Endodermal cell (in vitro differentiated cells): ENCODE results near the gene UBASH3B. TPM values are rescaled to one million over a fixed set of nuclear protein-coding genes. Genes with fewer than 3 reads are reported as not detected.

Source experiments
- DNase-seq: peaks from one replicate; pipeline ENCODE4 v3.0.0-alpha.2; 2017
- H3K27ac ChIP-seq: 2 replicates; pipeline ENCODE4 v1.5.1; 2013; ENCODE audit warnings: mild to moderate bottlenecking, low read depth, low read length, moderate library complexity
- H3K27me3 ChIP-seq: 2 replicates; pipeline ENCODE4 v1.6.1; 2013; ENCODE audit warnings: mild to moderate bottlenecking, low read length, moderate library complexity; ENCODE audit not compliant: insufficient read depth, control insufficient read depth, poor library complexity, severe bottlenecking
- H3K36me3 ChIP-seq: 2 replicates; pipeline ENCODE4 v1.7.0; 2013; ENCODE audit warnings: mild to moderate bottlenecking, low read length, moderate library complexity; ENCODE audit not compliant: control insufficient read depth, insufficient read depth
- H3K4me1 ChIP-seq: one replicate; pipeline ENCODE4 v1.7.0; 2013; ENCODE audit warnings: low read length; ENCODE audit not compliant: control insufficient read depth, insufficient read depth
- H3K4me3 ChIP-seq: 2 replicates; pipeline ENCODE4 v1.5.1; 2013; ENCODE audit warnings: mild to moderate bottlenecking, low read length, moderate library complexity
- H3K9ac ChIP-seq: 2 replicates; pipeline ENCODE4 v1.6.1; 2013; ENCODE audit warnings: mild to moderate bottlenecking, low read length, moderate library complexity; ENCODE audit not compliant: poor library complexity, severe bottlenecking; ENCODE audit errors: extremely low read depth
- H3K9me3 ChIP-seq: 2 replicates; pipeline ENCODE4 v1.6.1; 2013; ENCODE audit warnings: mild to moderate bottlenecking, low read length, moderate library complexity; ENCODE audit not compliant: control insufficient read depth
- H3K27ac Mint-ChIP-seq: 2 replicates; pipeline ENCODE4 v1.8.0; 2020; ENCODE audit warnings: mixed read lengths
- H3K27me3 Mint-ChIP-seq: 2 replicates; pipeline ENCODE4 v1.8.0; 2021; ENCODE audit warnings: mild to moderate bottlenecking, mixed read lengths; ENCODE audit not compliant: insufficient read depth
- H3K36me3 Mint-ChIP-seq: 2 replicates; pipeline ENCODE4 v1.8.0; 2020; ENCODE audit warnings: low read depth, mixed read lengths
- H3K4me1 Mint-ChIP-seq: 2 replicates; pipeline ENCODE4 v1.8.0; 2020; ENCODE audit warnings: mixed read lengths
- H3K4me3 Mint-ChIP-seq: 2 replicates; pipeline ENCODE4 v1.8.0; 2020; ENCODE audit warnings: mild to moderate bottlenecking, moderate library complexity, mixed read lengths
- H3K9me3 Mint-ChIP-seq: 2 replicates; pipeline ENCODE4 v1.8.0; 2020; ENCODE audit warnings: mild to moderate bottlenecking, mixed read lengths
- WGBS, 2 experiments: methylation state at CpG; one replicate each; pipeline versions ENCODE4 v1.1.5 to v1.1.7; 2013; ENCODE audit warnings: missing lambda C conversion rate in 2 of 2, mixed read lengths in 1 of 2; ENCODE audit not compliant: insufficient coverage in 1 of 2, insufficient read length in 1 of 2; 5-methylcytosine and 5-hydroxymethylcytosine counted together
- total RNA-seq, 2 donors: library from RNA; stranded (reverse); fragmentation: NEBNext Ultra II Directional in 1 of 2; extraction: Animal tissue kit (Norgen Biotek cat#: 25700) in 1 of 2; gene quantifications; 2 replicates in 1 of 2; 3 replicates in 1 of 2; pipeline ENCODE4 v1.2.1, GENCODE V29; 2021
- TF ChIP-seq, protein P1 (sequence below): fragments of 200-600 bp; sonication (generic); conservative IDR thresholded peaks from 2 replicates; pipeline ENCODE4 v1.5.0; 2021; ENCODE audit warnings: antibody characterized with exemption, mild to moderate bottlenecking

UBASH3B gene
- total RNA-seq, 2 donors from 2014 or later: 6.0 to 9.0 TPM

DNA sequence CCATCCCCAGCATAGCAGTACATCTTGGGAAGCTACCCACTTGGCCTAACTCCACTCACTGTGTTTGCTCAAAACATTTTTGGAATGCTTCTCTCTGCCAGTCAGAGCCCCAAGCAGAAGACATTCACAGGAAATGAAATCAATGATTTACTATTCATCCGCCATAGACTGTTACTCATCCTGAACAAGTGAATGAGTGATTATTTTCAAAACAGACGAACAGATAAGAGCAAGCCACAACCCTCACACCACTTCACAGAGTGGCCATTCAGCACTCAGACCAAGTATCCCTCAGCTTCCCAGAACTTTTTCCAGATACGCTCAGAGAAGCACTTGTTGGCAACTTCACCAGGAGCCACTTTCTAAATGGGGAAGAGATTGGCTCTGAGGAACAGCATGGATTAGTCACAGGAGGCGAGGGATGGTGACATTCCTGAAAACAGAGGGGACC is 13.0 kb upstream of the UBASH3B start:
- H3K4me1 Mint-ChIP-seq: no peaks in the 10 kb centered on the region
- no peak overlapping the region for H3K9ac ChIP-seq
- WGBS, 2 experiments: 89 to 100% methylated on average over 1 to 4 of the region's 4 CpGs
- no peaks in the 10 kb centered on the region for H3K9me3 Mint-ChIP-seq
- H3K9me3 ChIP-seq: no peaks in the 10 kb centered on the region
- no peaks in the 10 kb centered on the region for H3K27me3 ChIP-seq
- no peak for DNase-seq
- no peaks in the 10 kb centered on the region for H3K27me3 Mint-ChIP-seq
- no peak overlapping the region for H3K27ac ChIP-seq
- no peaks in the 10 kb centered on the region for H3K36me3 ChIP-seq
- no peak overlapping the region for H3K4me3 ChIP-seq
- no peaks in the 10 kb centered on the region for H3K4me1 ChIP-seq
- H3K27ac Mint-ChIP-seq: no peak overlapping the region
- no peak overlapping the region for H3K4me3 Mint-ChIP-seq
- H3K36me3 Mint-ChIP-seq: no peaks in the 10 kb centered on the region
- TF ChIP-seq, protein P1, sequence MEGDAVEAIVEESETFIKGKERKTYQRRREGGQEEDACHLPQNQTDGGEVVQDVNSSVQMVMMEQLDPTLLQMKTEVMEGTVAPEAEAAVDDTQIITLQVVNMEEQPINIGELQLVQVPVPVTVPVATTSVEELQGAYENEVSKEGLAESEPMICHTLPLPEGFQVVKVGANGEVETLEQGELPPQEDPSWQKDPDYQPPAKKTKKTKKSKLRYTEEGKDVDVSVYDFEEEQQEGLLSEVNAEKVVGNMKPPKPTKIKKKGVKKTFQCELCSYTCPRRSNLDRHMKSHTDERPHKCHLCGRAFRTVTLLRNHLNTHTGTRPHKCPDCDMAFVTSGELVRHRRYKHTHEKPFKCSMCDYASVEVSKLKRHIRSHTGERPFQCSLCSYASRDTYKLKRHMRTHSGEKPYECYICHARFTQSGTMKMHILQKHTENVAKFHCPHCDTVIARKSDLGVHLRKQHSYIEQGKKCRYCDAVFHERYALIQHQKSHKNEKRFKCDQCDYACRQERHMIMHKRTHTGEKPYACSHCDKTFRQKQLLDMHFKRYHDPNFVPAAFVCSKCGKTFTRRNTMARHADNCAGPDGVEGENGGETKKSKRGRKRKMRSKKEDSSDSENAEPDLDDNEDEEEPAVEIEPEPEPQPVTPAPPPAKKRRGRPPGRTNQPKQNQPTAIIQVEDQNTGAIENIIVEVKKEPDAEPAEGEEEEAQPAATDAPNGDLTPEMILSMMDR: no peak

DNA sequence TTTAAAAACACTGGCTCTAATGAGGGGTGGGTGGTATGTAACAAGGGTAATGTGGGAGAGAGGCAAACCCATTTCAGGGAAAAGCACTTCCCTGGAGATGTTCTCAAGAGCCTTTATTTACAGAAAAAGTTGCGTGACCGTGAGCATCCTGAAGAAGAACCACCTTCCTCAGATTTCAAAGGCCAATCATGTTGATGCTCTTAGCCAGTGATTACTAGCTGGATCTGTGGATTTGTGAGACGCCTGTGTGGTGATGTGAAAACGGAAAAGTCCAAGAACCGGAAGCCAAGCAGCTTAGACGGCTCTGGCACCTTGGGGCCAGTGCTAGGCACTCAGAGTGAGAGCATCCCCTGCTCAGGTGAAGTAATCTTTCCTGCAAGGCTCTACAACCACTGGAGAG is 12.6 kb upstream of the UBASH3B start:
- Histone ChIP-seq H3K36me3 (no peaks in the 10 kb centered on the region), H3K9ac (no peak overlapping the region), H3K27me3 (no peaks in the 10 kb centered on the region), H3K27ac (no peak overlapping the region), H3K9me3 (no peaks in the 10 kb centered on the region), H3K4me3 (no peak overlapping the region), H3K4me1 (no peaks in the 10 kb centered on the region)
- H3K36me3 Mint-ChIP-seq: no peaks in the 10 kb centered on the region
- H3K27ac Mint-ChIP-seq: no peak overlapping the region
- TF ChIP-seq, protein P1: no peak
- H3K27me3 Mint-ChIP-seq: peaks cover 2% of the 10 kb centered on the region
- DNase-seq: no peak
- no peaks in the 10 kb centered on the region for H3K9me3 Mint-ChIP-seq
- WGBS, 2 experiments: 86 to 90% methylated on average over 6 of the region's 6 CpGs
- H3K4me3 Mint-ChIP-seq: no peak overlapping the region
- no peaks in the 10 kb centered on the region for H3K4me1 Mint-ChIP-seq

DNA sequence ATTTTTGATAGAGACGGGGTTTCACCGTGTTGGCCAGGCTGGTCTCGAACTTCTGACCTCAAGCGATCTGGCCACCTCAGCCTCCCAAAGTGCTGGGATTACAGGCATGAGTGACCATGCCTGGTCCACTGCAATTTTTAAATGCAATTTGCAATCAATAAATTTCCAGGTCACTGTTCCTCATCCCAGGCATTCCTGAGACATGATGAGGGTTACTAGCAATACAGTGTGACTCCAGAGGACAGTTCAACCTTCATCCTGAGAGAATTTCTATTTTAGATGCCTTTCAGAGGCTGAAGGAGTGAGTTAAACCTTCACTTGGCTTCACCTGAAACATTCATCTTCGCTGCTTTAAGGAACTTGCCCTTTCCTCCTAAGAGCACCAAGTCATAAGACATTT is 9.7 kb upstream of the UBASH3B start:
- H3K4me3 ChIP-seq: no peak overlapping the region
- H3K27ac ChIP-seq: no peak overlapping the region
- no peaks in the 10 kb centered on the region for H3K27me3 ChIP-seq
- H3K4me3 Mint-ChIP-seq: no peak overlapping the region
- H3K27ac Mint-ChIP-seq: no peak overlapping the region
- no peaks in the 10 kb centered on the region for H3K36me3 ChIP-seq
- H3K4me1 ChIP-seq: no peaks in the 10 kb centered on the region
- 93 to 99% methylated on average over 5 of the region's 5 CpGs for WGBS, 2 experiments
- no peaks in the 10 kb centered on the region for H3K9me3 ChIP-seq
- TF ChIP-seq, protein P1: no peak
- no peaks in the 10 kb centered on the region for H3K36me3 Mint-ChIP-seq
- peaks cover 8% of the 10 kb centered on the region for H3K27me3 Mint-ChIP-seq
- DNase-seq: no peak
- H3K4me1 Mint-ChIP-seq: no peaks in the 10 kb centered on the region
- no peak overlapping the region for H3K9ac ChIP-seq
- H3K9me3 Mint-ChIP-seq: no peaks in the 10 kb centered on the region
